ENCODE measurements around the gene PCSK5.

DNA sequence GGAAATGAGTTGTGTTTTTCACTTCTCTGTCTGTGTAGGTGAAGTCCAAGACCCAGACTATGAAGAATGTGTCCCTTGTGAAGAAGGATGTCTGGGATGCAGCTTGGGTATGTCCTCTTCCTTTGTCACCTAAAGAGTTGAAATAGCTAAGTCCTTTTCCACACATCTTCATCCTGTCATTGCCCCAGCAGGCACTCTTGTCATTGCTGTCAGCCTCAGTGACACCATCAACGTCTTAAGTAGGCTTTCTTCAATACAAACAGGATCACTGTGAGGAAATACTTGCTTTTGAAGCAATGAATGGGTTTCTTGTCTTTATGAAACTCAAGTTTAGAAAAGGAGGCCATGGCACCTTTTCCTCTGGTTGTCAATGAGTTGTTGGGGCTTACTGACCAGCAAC lies 350.1 kb downstream of the PCSK5 start:
- TF ChIP-seq, protein P1, sequence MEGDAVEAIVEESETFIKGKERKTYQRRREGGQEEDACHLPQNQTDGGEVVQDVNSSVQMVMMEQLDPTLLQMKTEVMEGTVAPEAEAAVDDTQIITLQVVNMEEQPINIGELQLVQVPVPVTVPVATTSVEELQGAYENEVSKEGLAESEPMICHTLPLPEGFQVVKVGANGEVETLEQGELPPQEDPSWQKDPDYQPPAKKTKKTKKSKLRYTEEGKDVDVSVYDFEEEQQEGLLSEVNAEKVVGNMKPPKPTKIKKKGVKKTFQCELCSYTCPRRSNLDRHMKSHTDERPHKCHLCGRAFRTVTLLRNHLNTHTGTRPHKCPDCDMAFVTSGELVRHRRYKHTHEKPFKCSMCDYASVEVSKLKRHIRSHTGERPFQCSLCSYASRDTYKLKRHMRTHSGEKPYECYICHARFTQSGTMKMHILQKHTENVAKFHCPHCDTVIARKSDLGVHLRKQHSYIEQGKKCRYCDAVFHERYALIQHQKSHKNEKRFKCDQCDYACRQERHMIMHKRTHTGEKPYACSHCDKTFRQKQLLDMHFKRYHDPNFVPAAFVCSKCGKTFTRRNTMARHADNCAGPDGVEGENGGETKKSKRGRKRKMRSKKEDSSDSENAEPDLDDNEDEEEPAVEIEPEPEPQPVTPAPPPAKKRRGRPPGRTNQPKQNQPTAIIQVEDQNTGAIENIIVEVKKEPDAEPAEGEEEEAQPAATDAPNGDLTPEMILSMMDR (IDR thresholded peaks at IDR 0.05): no peak
- TF ChIP-seq POLR2A (IDR thresholded peaks at IDR 0.05): no peak

Data from adrenal gland (tissue), 5 donors.